GM18951 (cell line): ENCODE results near the gene PDZD8.
"Not testable (repeated sequence)": the region's sequence is repeated elsewhere in the genome, so short reads cannot be mapped to it uniquely, and the experiment has no call there.

Experiments used
- POLR2A ChIP-seq: IDR thresholded peaks from 4 replicates; pipeline ENCODE4 v1.6.1; 2011; ENCODE audit warnings: mild to moderate bottlenecking; ENCODE audit not compliant: insufficient read length, insufficient read depth; ENCODE audit errors: extremely low read depth
- in situ Hi-C: fragments of 300-500 bp; cut with MboI; formaldehyde crosslinking; loops from one replicate; pipeline ENCODE4 v1.12.0; 2022; ENCODE audit warnings: low sequenced_read_pairs, mixed read lengths, inconsistent platforms; ENCODE audit not compliant: unreplicated experiment

The PDZD8 gene

GRCh38 chr10:117322260-117322659 is 53.0 kb downstream of the PDZD8 start:
- in situ Hi-C loops = no loop called here
- TF ChIP-seq POLR2A = no peak

- TF ChIP-seq POLR2A = no peak
- in situ Hi-C loops = no loop called here
Observed at GRCh38 chr10:117320050-117320665, 55.1 kb downstream of the PDZD8 start.

GRCh38 chr10:117318909-117319308 is 56.3 kb downstream of the PDZD8 start:
- in situ Hi-C loops = loop anchor here (10.0 kb wide), 1 partner anchor 94 kb away; no protein-coding TSS in a partner anchor
- no peak for TF ChIP-seq POLR2A

- in situ Hi-C loops = loop anchor here (10.0 kb wide), 1 partner anchor 92 kb away; no protein-coding TSS in a partner anchor
- no peak for TF ChIP-seq POLR2A
Observed at GRCh38 chr10:117316701-117317100, 58.5 kb downstream of the PDZD8 start.

GRCh38 chr10:117313641-117314040 is 61.6 kb downstream of the PDZD8 start:
- TF ChIP-seq POLR2A = no peak
- in situ Hi-C loops = loop anchor here (10.0 kb wide), 1 partner anchor 89 kb away; no protein-coding TSS in a partner anchor

GRCh38 chr10:117312430-117312829 is 62.8 kb downstream of the PDZD8 start:
- in situ Hi-C loops = loop anchor here (10.0 kb wide), 1 partner anchor 88 kb away; no protein-coding TSS in a partner anchor
- no peak for TF ChIP-seq POLR2A

- in situ Hi-C loops = loop anchor here (10.0 kb wide), 1 partner anchor 86 kb away; no protein-coding TSS in a partner anchor
Observed at GRCh38 chr10:117311261-117311660, 64.0 kb downstream of the PDZD8 start.

GRCh38 chr10:117306674-117307073 is 68.6 kb downstream of the PDZD8 start:
- in situ Hi-C loops = no loop called here
- TF ChIP-seq POLR2A = no peak

More at GRCh38 chr10:117311261-117311660, 64.0 kb downstream of the PDZD8 start:
- no peak for TF ChIP-seq POLR2A

- in situ Hi-C loops = not testable (repeated sequence)
Observed at GRCh38 chr10:117303451-117303850, 71.8 kb downstream of the PDZD8 start.

GRCh38 chr10:117300671-117301070 is 74.6 kb downstream of the PDZD8 start:
- TF ChIP-seq POLR2A = no peak
- in situ Hi-C loops = no loop called here

- in situ Hi-C loops = no loop called here
Observed at GRCh38 chr10:117299435-117299834, 75.8 kb downstream of the PDZD8 start.

GRCh38 chr10:117298219-117298618 is 77.0 kb downstream of the PDZD8 start:
- TF ChIP-seq POLR2A = no peak
- in situ Hi-C loops = no loop called here

More at GRCh38 chr10:117299435-117299834, 75.8 kb downstream of the PDZD8 start:
- TF ChIP-seq POLR2A = no peak

- no peak for TF ChIP-seq POLR2A
- in situ Hi-C loops = no loop called here
Observed at GRCh38 chr10:117294735-117295134, 80.5 kb downstream of the PDZD8 start.

- in situ Hi-C loops = no loop called here
- TF ChIP-seq POLR2A = no peak
Observed at GRCh38 chr10:117294039-117294645, 81.1 kb downstream of the PDZD8 start.

- in situ Hi-C loops = not testable (repeated sequence)
Observed at GRCh38 chr10:117290872-117291271, 84.4 kb downstream of the PDZD8 start.
